ENCODE data around the gene CYP2W1. TPM values are rescaled to one million over a fixed set of nuclear protein-coding genes. Genes with fewer than 3 reads are reported as not detected.

CYP2W1 gene
- total RNA-seq, 2 experiments from 2014 or later: not detected

DNA sequence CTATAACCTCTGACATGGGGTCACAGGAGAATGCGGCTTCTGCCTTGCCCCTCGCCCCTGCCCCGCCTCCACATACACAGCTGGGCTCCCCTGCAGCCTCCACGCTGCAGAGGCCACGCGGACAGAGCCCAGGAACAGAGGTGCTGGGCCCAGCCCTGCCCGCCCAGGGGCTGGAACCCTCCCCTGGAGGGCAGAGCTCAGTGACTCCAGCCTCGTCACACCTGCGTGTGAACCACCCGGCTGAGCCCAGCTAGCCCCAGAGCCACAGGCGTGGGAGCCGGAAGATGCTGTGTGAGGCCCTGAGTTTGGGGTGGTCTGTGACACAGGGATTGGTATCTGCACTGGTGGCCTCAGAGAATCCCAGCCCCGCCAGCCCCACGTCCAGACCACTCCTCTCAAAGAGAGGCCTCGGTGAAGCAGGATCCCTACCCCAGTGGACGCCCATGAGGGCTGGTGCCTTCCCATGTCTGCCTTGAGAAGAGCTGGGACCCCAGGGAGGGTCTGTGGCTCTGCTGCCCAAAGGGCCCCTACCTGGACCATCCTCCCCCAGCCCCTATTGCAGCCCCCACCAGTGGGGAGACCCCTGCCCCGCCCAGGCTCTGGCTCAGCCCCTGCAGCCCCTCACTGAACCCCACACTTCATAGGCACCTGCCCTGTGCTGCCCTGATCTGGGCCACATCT lies 20.4 kb upstream of the CYP2W1 start:
- peaks cover 0 to 3% of the 10 kb centered on the region in 2 experiments for H3K27me3 ChIP-seq (ENCODE audit: control insufficient read depth in 1 of 2, insufficient read depth in 2 of 2, low read length in 2 of 2)
- TF ChIP-seq, protein P1, sequence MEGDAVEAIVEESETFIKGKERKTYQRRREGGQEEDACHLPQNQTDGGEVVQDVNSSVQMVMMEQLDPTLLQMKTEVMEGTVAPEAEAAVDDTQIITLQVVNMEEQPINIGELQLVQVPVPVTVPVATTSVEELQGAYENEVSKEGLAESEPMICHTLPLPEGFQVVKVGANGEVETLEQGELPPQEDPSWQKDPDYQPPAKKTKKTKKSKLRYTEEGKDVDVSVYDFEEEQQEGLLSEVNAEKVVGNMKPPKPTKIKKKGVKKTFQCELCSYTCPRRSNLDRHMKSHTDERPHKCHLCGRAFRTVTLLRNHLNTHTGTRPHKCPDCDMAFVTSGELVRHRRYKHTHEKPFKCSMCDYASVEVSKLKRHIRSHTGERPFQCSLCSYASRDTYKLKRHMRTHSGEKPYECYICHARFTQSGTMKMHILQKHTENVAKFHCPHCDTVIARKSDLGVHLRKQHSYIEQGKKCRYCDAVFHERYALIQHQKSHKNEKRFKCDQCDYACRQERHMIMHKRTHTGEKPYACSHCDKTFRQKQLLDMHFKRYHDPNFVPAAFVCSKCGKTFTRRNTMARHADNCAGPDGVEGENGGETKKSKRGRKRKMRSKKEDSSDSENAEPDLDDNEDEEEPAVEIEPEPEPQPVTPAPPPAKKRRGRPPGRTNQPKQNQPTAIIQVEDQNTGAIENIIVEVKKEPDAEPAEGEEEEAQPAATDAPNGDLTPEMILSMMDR (IDR thresholded peaks at IDR 0.05): no peak
- Mint-ChIP-seq H3K27ac (no peak overlapping the region), H3K27me3 (peaks cover 16% of the 10 kb centered on the region), H3K36me3 (ENCODE audit: low read depth) (peaks cover 14% of the 10 kb centered on the region), H3K9me3 (no peaks in the 10 kb centered on the region), H3K4me1 (ENCODE audit: low read depth) (peaks cover 29% of the 10 kb centered on the region), H3K4me3 (no peak overlapping the region)
- H3K4me1 ChIP-seq (ENCODE audit: insufficient read depth, low read length): peaks cover 37% of the 10 kb centered on the region
- H3K36me3 ChIP-seq (ENCODE audit: insufficient read depth, low read length): peaks cover 9% of the 10 kb centered on the region
- no peak for DNase-seq
- H3K27ac ChIP-seq (ENCODE audit: low read depth in 1 of 2, low read length in 2 of 2): no peak overlapping the region
- no peak overlapping the region for H3K4me3 ChIP-seq (ENCODE audit: low read length)
- peaks cover 0 to 12% of the 10 kb centered on the region in 2 experiments for H3K9me3 ChIP-seq (ENCODE audit: control insufficient read depth in 1 of 2, insufficient read depth in 1 of 2, low read length in 2 of 2)
- intact Hi-C loops (cut with DNase I, micrococcal nuclease): no loop called here
- ChIA-PET POLR2A (interaction anchor here (0.6 to 1.0 kb wide), 2 partner anchors 10 to 12 kb away, joined by 3 read pairs; no protein-coding TSS in a partner anchor), CTCF (interaction anchor here (0.8 to 1.1 kb wide), 3 partner anchors 9 to 103 kb away, joined by 3 to 8 read pairs (median 3); no protein-coding TSS in a partner anchor)
- no peak for ATAC-seq (ENCODE audit: poor library complexity)

DNA sequence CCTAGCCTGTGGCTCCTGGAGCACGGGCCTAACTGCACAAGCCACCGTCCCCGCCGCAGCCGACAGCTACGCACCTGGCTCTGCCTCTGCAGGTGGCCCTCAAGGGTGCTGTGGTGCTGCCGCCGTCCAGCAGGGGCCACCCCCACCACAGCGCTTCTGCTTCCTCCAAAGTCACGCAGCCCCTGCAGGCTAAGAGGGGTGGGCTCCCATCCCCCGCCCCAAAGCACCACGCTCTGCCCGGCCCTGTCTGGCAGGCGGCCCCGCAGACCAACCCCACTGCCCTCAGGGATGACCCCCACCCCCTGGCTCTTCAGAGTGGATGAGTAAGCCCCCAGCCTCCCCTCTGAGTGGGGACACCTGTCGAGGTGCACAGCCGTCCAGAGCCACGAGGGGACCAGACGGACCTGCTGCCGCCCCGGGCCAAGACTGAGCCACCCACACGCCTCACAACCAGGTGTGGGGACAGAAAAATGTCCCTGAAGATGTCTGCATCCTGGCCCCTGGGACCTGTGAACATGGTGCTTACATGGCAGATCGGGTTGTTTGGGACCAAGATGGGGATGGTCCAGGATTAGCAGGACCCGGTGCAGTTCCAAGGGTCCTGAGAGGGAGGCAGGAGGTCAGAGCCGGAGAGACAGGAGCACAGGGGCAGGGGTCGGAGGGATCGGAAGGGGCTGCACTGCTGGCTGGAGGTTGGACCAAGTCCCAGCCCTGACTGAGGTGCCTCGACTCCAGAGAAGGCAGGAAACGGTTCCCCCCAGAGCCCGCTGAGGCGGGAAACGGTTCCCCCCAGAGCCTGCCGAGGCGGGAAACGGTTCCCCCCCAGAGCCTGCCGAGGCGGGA lies 19.5 kb upstream of the CYP2W1 start:
- DNase-seq: peak in 5 of 14 experiments; percentile 6 to 60 (median 32)
- CTCF ChIA-PET: interaction anchor here (0.8 to 1.1 kb wide), 3 partner anchors 9 to 102 kb away, joined by 3 to 8 read pairs (median 3); no protein-coding TSS in a partner anchor

More for the DNA sequence above, 19.5 kb upstream of the CYP2W1 start:
- POLR2A ChIA-PET: interaction anchor here (0.6 to 2.9 kb wide), 4 partner anchors 9 to 40 kb away, joined by 3 to 16 read pairs (median 4); partner anchors contain the start of gene COX19
- H3K9me3 ChIP-seq (ENCODE audit: control insufficient read depth in 1 of 2, insufficient read depth in 1 of 2, low read length in 2 of 2): peaks cover 0 to 16% of the 10 kb centered on the region in 2 experiments
- peak overlapping the region; percentile 28 for H3K27ac Mint-ChIP-seq
- H3K4me3 ChIP-seq (ENCODE audit: low read length): no peak overlapping the region
- ATAC-seq (ENCODE audit: poor library complexity): peak; percentile 27
- no peak overlapping the region for H3K4me3 Mint-ChIP-seq
- H3K4me1 ChIP-seq (ENCODE audit: insufficient read depth, low read length): peaks cover 35% of the 10 kb centered on the region
- intact Hi-C loops (cut with DNase I, micrococcal nuclease): no loop called here
- peaks cover 23% of the 10 kb centered on the region for H3K36me3 Mint-ChIP-seq (ENCODE audit: low read depth)
- peaks cover 34% of the 10 kb centered on the region for H3K4me1 Mint-ChIP-seq (ENCODE audit: low read depth)
- H3K27me3 ChIP-seq (ENCODE audit: control insufficient read depth in 1 of 2, insufficient read depth in 2 of 2, low read length in 2 of 2): peaks cover 0 to 3% of the 10 kb centered on the region in 2 experiments
- H3K27me3 Mint-ChIP-seq: peaks cover 16% of the 10 kb centered on the region
- no peak overlapping the region for H3K27ac ChIP-seq (ENCODE audit: low read depth in 1 of 2, low read length in 2 of 2)
- H3K9me3 Mint-ChIP-seq: no peaks in the 10 kb centered on the region
- TF ChIP-seq, protein P1 (IDR thresholded peaks at IDR 0.05): no peak
- peaks cover 18% of the 10 kb centered on the region for H3K36me3 ChIP-seq (ENCODE audit: insufficient read depth, low read length)

All from CD4-positive, alpha-beta T cell (primary cell).